Choroid plexus epithelial cell (primary cell): ENCODE data around the gene PML.

ENCODE experiments used
- DNase-seq: peaks from one replicate; pipeline ENCODE4 v3.0.0-alpha.2; 2010; ENCODE audit warnings: low read depth
- H3K4me3 ChIP-seq: 2 replicates; pipeline ENCODE4 v1.5.1; 2011; ENCODE audit warnings: low read depth, mild to moderate bottlenecking, control low read depth, low read length, moderate library complexity
- TF ChIP-seq, protein P1 (sequence below): conservative IDR thresholded peaks from 2 replicates; pipeline ENCODE4 v1.5.1; 2011; ENCODE audit warnings: low read depth, mild to moderate bottlenecking, control low read depth, inconsistent platforms, low read length, moderate library complexity

Gene PML

GRCh38 chr15:74010929-74011540 is 16.5 kb downstream of the PML start:
- peak; percentile 51 for DNase-seq
- no peak overlapping the region for H3K4me3 ChIP-seq
- TF ChIP-seq, protein P1, sequence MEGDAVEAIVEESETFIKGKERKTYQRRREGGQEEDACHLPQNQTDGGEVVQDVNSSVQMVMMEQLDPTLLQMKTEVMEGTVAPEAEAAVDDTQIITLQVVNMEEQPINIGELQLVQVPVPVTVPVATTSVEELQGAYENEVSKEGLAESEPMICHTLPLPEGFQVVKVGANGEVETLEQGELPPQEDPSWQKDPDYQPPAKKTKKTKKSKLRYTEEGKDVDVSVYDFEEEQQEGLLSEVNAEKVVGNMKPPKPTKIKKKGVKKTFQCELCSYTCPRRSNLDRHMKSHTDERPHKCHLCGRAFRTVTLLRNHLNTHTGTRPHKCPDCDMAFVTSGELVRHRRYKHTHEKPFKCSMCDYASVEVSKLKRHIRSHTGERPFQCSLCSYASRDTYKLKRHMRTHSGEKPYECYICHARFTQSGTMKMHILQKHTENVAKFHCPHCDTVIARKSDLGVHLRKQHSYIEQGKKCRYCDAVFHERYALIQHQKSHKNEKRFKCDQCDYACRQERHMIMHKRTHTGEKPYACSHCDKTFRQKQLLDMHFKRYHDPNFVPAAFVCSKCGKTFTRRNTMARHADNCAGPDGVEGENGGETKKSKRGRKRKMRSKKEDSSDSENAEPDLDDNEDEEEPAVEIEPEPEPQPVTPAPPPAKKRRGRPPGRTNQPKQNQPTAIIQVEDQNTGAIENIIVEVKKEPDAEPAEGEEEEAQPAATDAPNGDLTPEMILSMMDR: no peak

- DNase-seq: peak; percentile 34
- H3K4me3 ChIP-seq: no peak overlapping the region
- TF ChIP-seq, protein P1: no peak
These were observed 17.1 kb downstream of the PML start for GRCh38 chr15:74011610-74012009.

DNA sequence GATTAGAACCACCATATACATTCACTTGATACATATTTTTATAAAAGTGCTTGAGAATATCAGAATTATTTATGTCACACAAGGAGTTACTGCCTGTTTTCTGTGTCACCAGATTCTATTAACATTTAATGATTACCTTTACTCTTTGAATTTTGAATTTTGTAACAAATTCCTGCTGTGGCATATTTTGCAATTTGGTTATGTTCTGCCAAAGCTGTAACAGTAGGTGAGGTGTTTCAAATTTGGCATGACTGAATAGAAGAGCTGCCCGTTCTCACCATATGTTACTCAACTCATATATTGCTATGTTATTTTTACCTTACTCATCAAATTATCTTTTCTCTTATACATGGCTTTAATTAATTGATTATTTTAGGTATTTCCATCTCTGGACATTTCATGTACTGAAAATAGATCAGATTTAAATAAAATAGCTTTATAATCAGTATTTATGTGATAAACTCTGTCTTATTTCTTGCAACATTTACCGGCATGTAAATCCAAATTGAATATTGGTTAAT is 18.9 kb downstream of the PML start:
- no peak overlapping the region for H3K4me3 ChIP-seq
- no peak for DNase-seq
- TF ChIP-seq, protein P1: no peak

DNA sequence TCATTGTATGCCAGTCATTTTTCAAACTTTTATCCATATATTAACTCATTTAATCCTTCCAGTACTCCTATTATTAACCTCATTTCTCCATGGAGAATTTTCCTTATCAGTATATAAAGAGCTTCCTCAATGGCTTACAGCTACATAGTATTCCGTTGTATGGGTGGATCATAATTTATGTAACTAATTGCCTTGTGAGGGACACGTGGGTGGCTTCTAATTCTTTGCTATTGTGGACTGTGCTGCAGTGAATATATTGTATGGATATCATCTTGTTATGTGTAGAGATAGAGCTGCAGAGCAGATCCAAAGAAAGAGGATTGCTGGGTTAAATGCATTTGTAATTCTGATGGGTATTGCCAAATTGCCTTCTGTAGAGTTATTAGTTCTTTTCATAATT is 25.2 kb downstream of the PML start:
- DNase-seq: no peak
- H3K4me3 ChIP-seq: no peak overlapping the region
- TF ChIP-seq, protein P1: no peak

- H3K4me3 ChIP-seq: no peak overlapping the region
- TF ChIP-seq, protein P1: no peak
- DNase-seq: no peak
These were observed 28.4 kb downstream of the PML start for GRCh38 chr15:74022706-74023470.

DNA sequence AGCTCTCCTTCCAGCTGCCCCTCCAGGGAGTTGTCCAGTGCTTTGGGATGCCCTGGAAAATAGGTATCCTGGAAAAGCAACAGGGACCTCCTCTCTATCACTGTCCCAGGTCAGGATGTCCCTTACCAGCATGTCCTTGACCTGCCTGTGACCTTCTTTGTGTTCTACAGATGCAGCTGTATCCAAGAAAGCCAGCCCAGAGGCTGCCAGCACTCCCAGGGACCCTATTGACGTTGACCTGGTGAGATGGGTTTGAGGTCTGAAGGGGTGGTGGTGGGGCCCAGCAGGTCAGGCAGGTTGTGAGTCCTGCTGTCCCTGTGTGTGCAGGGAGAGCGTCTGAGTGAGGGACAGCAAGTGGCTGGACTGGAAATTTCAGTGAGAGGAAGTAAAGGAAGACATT is 30.2 kb downstream of the PML start:
- no peak for DNase-seq
- TF ChIP-seq, protein P1: no peak
- H3K4me3 ChIP-seq: no peak overlapping the region
